KOPT-K1 (cell line): ENCODE results near the gene CA14.
"Not testable (repeated sequence)": the region's sequence is repeated elsewhere in the genome, so short reads cannot be mapped to it uniquely, and the experiment has no call there.

Experiments used
- H3K27ac ChIP-seq: fragments of 200-600 bp; sonication (generic); 2 replicates; pipeline ENCODE4 v1.5.1; 2016; ENCODE audit warnings: antibody characterized with exemption, mild to moderate bottlenecking, low read depth, low read length; ENCODE audit not compliant: poor library complexity, severe bottlenecking
- H3K36me3 ChIP-seq: fragments of 200-600 bp; sonication (generic); 2 replicates; pipeline ENCODE4 v1.5.1; 2017; ENCODE audit warnings: antibody characterized with exemption, mild to moderate bottlenecking, low read length, moderate library complexity; ENCODE audit not compliant: insufficient read depth
- H3K9me3 ChIP-seq: fragments of 200-600 bp; sonication (generic); 2 replicates; pipeline ENCODE4 v1.5.1; 2017; ENCODE audit warnings: antibody characterized with exemption, low read length, mild to moderate bottlenecking; ENCODE audit not compliant: insufficient read depth, poor library complexity, severe bottlenecking

Gene CA14

DNA sequence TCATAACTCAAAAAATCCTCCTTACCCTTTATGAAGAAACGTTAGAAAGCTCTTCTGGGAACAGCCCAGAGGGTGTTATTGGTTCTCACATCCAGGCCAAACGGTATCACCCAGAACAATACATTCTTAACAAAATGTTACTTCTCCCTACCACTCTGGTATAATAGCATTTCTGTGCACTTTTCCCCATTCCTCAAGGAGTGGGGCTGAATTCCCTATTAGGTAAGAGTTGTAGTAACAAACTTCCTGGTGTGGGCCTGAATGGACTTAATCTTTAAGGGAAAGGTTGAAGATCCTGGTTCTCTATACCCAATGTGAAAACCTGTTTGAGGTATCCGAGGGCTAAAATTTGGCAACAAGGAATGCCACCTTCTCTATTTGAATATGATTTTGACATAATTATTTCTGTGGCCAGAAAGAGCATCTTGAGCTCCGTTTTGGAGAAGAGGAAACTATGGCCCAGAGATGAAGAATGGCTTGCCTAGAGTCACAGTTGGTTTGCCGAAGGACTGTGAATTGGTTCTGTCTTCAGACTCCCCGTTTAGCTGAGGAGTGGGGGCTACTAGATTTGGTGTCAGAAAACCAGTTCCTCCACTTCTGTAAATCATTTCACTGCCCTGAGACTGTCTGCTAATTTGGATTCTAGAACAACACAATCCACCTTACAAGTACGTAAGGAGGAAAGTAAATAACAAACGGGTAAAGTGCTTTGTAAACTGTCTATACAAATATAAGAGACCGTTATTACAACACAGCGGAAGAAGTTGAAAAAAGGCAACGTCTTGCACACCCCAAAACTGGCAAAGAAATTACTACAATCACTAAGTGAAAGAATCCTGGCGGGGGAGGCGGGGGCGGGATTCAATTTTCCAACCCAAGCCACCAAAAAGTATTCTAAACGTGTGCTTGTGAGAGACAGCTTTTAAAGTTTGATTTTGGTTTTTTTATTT, 23.9 kb upstream of the CA14 start:
- H3K9me3 ChIP-seq, result no peaks in the 10 kb centered on the region
- H3K36me3 ChIP-seq, result peaks cover 31% of the 10 kb centered on the region
- peak overlapping the region; percentile 92 for H3K27ac ChIP-seq

- Histone ChIP-seq H3K36me3 (peaks cover 25% of the 10 kb centered on the region), H3K9me3 (no peaks in the 10 kb centered on the region), H3K27ac (peak overlapping the region; percentile 92)
These were observed 23.3 kb upstream of the CA14 start for GRCh38 chr1:150234309-150234565.

DNA sequence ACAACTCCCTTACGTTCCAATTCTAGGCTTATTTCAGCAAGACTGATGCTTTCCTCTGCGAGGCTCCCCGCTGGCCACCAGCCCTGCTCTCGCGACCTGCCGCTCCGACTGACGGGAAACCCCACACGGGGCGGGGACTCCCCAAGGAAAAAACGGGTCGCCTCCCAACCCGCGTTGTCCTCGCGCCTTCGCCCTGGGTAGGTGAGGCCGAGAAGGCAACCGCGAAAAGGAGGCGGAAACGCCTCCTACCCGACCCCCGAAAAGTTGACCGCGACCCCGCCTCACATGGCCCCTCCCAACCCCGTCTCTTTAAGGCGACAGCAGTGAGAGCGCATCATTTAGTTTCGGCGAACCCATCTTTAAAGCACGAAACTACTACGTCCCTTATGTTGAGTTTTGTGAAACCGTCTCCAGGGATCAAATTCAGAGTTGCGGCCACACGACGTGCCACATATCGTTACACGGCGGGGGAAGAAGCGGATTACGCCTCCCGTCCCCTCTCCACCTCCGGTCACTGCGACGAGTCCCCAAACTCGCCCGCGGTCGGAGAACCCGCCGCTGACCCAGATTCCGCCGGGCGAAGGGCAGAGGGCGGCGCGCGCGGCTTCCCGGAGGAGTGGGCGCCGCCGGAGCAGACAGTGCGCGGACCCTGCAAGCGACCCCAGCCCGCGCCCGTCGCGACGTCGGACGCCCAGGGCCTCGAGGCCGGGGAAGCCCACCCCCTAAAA, 22.8 kb upstream of the CA14 start:
- Histone ChIP-seq H3K36me3 (peaks cover 20% of the 10 kb centered on the region), H3K9me3 (no peaks in the 10 kb centered on the region), H3K27ac (peak overlapping the region; percentile 92)

GRCh38 chr1:150235294-150235851, 22.2 kb upstream of the CA14 start:
- Histone ChIP-seq H3K9me3 (no peaks in the 10 kb centered on the region), H3K27ac (peak overlapping the region; percentile 92), H3K36me3 (peaks cover 14% of the 10 kb centered on the region)

DNA sequence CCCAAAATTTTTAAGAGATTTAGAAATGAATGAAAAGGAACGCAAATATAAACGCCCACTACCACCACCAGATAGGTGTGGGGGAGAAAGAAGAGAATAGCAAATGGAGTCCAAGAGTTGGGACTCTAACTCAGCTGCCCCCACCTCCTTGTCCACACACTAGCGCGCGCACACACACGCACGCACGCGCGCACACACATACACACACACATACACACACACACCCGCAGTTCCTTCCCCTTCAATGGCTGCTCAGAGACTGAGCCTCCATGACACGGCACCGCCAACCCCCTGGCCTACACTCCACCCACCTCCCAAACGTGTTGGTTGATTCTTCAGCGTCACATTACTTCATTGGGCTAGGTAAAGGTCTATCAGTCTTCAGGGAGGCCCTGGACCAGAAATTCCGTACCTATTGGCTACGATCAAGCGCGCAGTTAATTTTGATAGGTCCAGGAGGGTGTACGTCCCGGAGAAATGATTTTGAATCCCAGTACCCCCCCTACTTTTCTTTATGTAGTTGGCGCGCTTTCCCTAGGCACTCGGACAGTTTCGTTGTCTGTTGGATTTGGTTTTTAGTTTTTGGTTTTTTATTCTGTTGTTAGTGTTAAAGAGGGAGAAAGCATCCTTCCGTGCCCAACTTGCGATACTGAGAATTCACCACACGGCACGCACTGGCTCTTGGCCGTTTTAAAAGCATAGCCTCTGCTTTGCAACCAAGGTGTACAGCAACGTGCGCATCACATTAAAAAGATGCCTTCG, 21.5 kb upstream of the CA14 start, which contains the start of gene ANP32E:
TSS of gene ANP32E (minus strand) at position 261 of the 762 bp plus-strand sequence. CDS start 326 bp downstream, outside the sequence.
- Histone ChIP-seq H3K36me3 (peaks cover 7% of the 10 kb centered on the region), H3K27ac (peak within 1 kb of the TSS; percentile 92), H3K9me3 (no peaks in the 10 kb centered on the region)

DNA sequence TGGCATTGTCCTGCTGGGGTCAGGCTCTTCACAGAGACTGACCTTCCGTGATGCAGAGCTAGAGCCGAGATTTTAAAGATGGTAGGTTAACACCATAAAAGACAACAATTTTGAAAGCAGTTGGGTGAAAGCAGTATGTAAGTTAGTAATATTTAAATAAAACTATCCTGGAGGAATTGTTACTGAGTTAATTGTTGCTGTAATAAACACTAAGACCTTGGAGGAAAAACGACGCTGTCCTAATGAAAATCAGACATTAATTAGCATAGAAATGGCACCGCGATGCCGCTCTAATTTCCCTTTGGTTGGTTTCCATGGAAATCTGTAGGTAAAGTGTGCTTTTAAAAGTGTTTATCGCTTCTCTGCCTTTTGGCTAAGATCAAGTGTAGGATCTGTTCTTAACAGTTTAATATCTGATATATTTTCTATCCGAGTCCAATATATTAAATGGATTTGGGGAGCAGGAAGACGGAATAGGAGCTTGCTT, 20.9 kb upstream of the CA14 start:
- 0 out of 2 replicates have a peak, but pooled peaks cover 2% of the 10 kb centered on the region for H3K36me3 ChIP-seq
- H3K9me3 ChIP-seq, result no peaks in the 10 kb centered on the region
- H3K27ac ChIP-seq, result peak overlapping the region; percentile 92

DNA sequence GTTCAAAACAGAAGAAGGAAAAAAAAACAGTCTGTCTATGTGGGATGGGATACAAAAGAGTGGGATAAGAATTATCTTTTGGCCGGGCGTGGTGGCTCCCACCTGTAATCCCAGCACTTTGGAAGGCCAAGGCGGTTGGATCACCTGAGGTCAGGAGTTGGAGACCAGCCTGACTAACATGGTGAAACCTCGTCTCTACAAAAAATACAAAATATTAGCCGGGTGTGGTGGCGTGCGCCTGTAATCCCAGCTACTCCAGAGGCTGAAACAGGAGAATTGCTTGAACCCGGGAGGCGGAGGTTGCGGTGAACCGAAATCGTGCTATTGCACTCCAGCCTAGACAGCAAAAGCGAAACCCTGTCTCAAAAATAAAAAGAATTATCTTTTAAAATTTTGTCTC, 20.4 kb upstream of the CA14 start:
- not testable (repeated sequence) for H3K36me3 ChIP-seq, H3K9me3 ChIP-seq
- H3K27ac ChIP-seq, result peak overlapping the region; percentile 92

GRCh38 chr1:150237746-150238145, 19.8 kb upstream of the CA14 start:
- Histone ChIP-seq H3K27ac (no peak overlapping the region), H3K9me3 (no peaks in the 10 kb centered on the region), H3K36me3 (no peaks in the 10 kb centered on the region)

DNA sequence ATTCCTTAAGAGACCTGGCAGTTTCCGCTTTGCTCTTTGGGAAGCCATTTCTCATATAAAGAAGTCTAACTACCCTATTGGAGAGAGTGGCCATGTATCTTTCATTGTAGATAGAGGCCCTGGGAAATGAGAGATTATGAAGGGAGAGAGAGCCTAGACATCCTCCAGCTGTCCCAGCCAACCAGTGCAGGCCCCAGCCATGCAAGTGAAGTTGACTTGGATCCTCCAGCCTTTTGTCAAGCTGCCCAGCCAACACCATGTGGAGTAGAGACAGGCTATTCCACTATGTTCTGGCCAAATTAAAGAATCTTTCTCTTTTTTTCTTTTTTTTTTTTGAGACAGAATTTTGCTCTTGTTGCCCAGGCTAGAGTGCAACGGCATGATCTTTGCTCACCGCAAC, 14.6 kb upstream of the CA14 start:
- no peaks in the 10 kb centered on the region for H3K36me3 ChIP-seq
- no peak overlapping the region for H3K27ac ChIP-seq
- no peaks in the 10 kb centered on the region for H3K9me3 ChIP-seq

- no peak overlapping the region for H3K27ac ChIP-seq
- no peaks in the 10 kb centered on the region for H3K36me3 ChIP-seq
- no peaks in the 10 kb centered on the region for H3K9me3 ChIP-seq
These were observed 7.6 kb upstream of the CA14 start for GRCh38 chr1:150249936-150250335.

- no peak overlapping the region for H3K27ac ChIP-seq
- H3K36me3 ChIP-seq, result no peaks in the 10 kb centered on the region
- no peaks in the 10 kb centered on the region for H3K9me3 ChIP-seq
These were observed 1.4 kb upstream of the CA14 start for GRCh38 chr1:150256198-150256553.

GRCh38 chr1:150256554-150257341, 826 bp upstream of the CA14 start:
- Histone ChIP-seq H3K9me3 (no peaks in the 10 kb centered on the region), H3K36me3 (no peaks in the 10 kb centered on the region), H3K27ac (no peak overlapping the region)

GRCh38 chr1:150259217-150259616, 1.6 kb downstream of the CA14 start:
- Histone ChIP-seq H3K27ac (no peak overlapping the region), H3K9me3 (no peaks in the 10 kb centered on the region), H3K36me3 (peaks cover 1% of the 10 kb centered on the region; the same call in 1 of the 2 replicates)
